ENCODE measurements around the gene BAIAP2L1. TPM values are rescaled to one million over a fixed set of nuclear protein-coding genes. Genes with fewer than 3 reads are reported as not detected.
"Not testable (repeated sequence)": the region's sequence is repeated elsewhere in the genome, so short reads cannot be mapped to it uniquely, and the experiment has no call there.

Gene BAIAP2L1
- total and polyA plus RNA-seq, 2 experiments from 2014 or later = 24.1 to 38.3 TPM

GRCh38 chr7:98385532-98385931 is 15.4 kb downstream of the BAIAP2L1 start:
- not testable (repeated sequence) for H3K9me3 Mint-ChIP-seq

GRCh38 chr7:98378210-98378819 is 22.6 kb downstream of the BAIAP2L1 start:
- no peak for TF ChIP-seq STAT1 (IDR thresholded peaks at IDR 0.05; ENCODE audit: unreplicated experiment)
- no peak for TF ChIP-seq EZH2 (IDR thresholded peaks at IDR 0.05; ENCODE audit: low read depth, unreplicated experiment)
- H3K9me3 Mint-ChIP-seq = no peaks in the 10 kb centered on the region; the same call in 1 of the 3 replicates
- peaks cover 7% of the 10 kb centered on the region for H3K27me3 Mint-ChIP-seq (ENCODE audit: insufficient read depth, low read depth, poor library complexity)
- Histone ChIP-seq H3K27me3 (ENCODE audit: insufficient read depth) (no peaks in the 10 kb centered on the region), H4K20me1 (replicated peaks; ENCODE audit: insufficient read depth) (peaks cover 43% of the 10 kb centered on the region), H3K36me3 (ENCODE audit: insufficient read depth) (no peaks in the 10 kb centered on the region), H3K27ac (ENCODE audit: low read depth) (no peak overlapping the region), H3K9me2 (ENCODE audit: insufficient read depth) (no peaks in the 10 kb centered on the region), H3K4me2 (no peak overlapping the region), H3K4me3 (no peak overlapping the region), H3F3A (replicated peaks; ENCODE audit: low read depth) (no peaks in the 10 kb centered on the region), H2AFZ (no peak overlapping the region), H3K79me2 (replicated peaks; ENCODE audit: insufficient read depth) (peaks cover 97% of the 10 kb centered on the region), H3K4me1 (ENCODE audit: insufficient read depth) (no peaks in the 10 kb centered on the region)
- no peaks in the 10 kb centered on the region for H3K4me1 Mint-ChIP-seq
- H3K36me3 Mint-ChIP-seq (ENCODE audit: low read depth) = peaks cover 20% of the 10 kb centered on the region; the same call in 2 of the 3 replicates
- H3K27ac Mint-ChIP-seq = no peak overlapping the region
- H3K4me3 Mint-ChIP-seq = no peak overlapping the region
- DNase-seq (ENCODE audit: low spot score) = no peak
- ATAC-seq = no peak

More at GRCh38 chr7:98385532-98385931, 15.4 kb downstream of the BAIAP2L1 start:
- not testable (repeated sequence) for H3K27ac ChIP-seq (ENCODE audit: low read depth); H3K27me3 Mint-ChIP-seq (ENCODE audit: insufficient read depth, low read depth, poor library complexity); ATAC-seq; H2AFZ ChIP-seq; H3K27ac Mint-ChIP-seq; H3K4me3 Mint-ChIP-seq; H3K4me2 ChIP-seq; H3K4me3 ChIP-seq; H3K27me3 ChIP-seq (ENCODE audit: insufficient read depth); H3K4me1 Mint-ChIP-seq; H3F3A ChIP-seq (replicated peaks; ENCODE audit: low read depth); H3K36me3 ChIP-seq (ENCODE audit: insufficient read depth); H3K9me2 ChIP-seq (ENCODE audit: insufficient read depth); DNase-seq (ENCODE audit: low spot score); H3K4me1 ChIP-seq (ENCODE audit: insufficient read depth)
- peaks cover 13% of the 10 kb centered on the region; the same call in 1 of the 3 replicates for H3K36me3 Mint-ChIP-seq (ENCODE audit: low read depth)
- peaks cover 37% of the 10 kb centered on the region for H4K20me1 ChIP-seq (replicated peaks; ENCODE audit: insufficient read depth)
- H3K79me2 ChIP-seq (replicated peaks; ENCODE audit: insufficient read depth) = peaks cover 81% of the 10 kb centered on the region

DNA sequence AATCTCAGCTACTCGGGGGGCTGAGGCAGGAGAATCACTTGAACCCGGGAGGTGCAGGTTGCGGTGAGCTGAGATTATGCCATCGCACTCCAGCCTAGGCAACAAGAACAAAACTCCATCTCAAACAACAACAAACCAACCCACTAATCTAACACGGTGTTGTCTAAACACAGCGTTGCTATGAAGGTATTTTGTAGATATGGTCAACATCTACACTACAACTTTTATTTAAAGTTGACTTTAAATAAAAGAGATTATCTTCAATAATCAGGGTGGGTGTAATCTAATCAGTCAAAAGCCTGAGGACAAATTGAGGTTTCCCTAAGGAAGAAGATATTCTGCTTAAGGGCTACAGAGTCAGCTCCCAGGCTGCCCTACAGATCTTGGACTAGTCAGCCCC is 24.2 kb downstream of the BAIAP2L1 start:
- H3K27ac ChIP-seq (ENCODE audit: low read depth) = no peak overlapping the region
- peaks cover 88% of the 10 kb centered on the region for H3K79me2 ChIP-seq (replicated peaks; ENCODE audit: insufficient read depth)
- Mint-ChIP-seq H3K36me3 (ENCODE audit: low read depth) (peaks cover 22% of the 10 kb centered on the region; the same call in 2 of the 3 replicates), H3K27ac (no peak overlapping the region), H3K4me3 (no peak overlapping the region), H3K4me1 (no peaks in the 10 kb centered on the region), H3K27me3 (ENCODE audit: insufficient read depth, low read depth, poor library complexity) (peaks cover 6% of the 10 kb centered on the region), H3K9me3 (no peaks in the 10 kb centered on the region; the same call in 1 of the 3 replicates)
- H3K4me1 ChIP-seq (ENCODE audit: insufficient read depth) = no peaks in the 10 kb centered on the region
- H2AFZ ChIP-seq = no peak overlapping the region
- H4K20me1 ChIP-seq (replicated peaks; ENCODE audit: insufficient read depth) = peaks cover 39% of the 10 kb centered on the region
- no peaks in the 10 kb centered on the region for H3K27me3 ChIP-seq (ENCODE audit: insufficient read depth)
- H3F3A ChIP-seq (replicated peaks; ENCODE audit: low read depth) = no peaks in the 10 kb centered on the region
- no peak overlapping the region for H3K4me2 ChIP-seq
- H3K36me3 ChIP-seq (ENCODE audit: insufficient read depth) = no peaks in the 10 kb centered on the region
- no peaks in the 10 kb centered on the region for H3K9me2 ChIP-seq (ENCODE audit: insufficient read depth)
- ATAC-seq = no peak
- no peak for DNase-seq (ENCODE audit: low spot score)
- H3K4me3 ChIP-seq = no peak overlapping the region
- TF ChIP-seq ZNF331 (CRISPR knock-in tag; IDR thresholded peaks at IDR 0.05; ENCODE audit: low read depth) = no peak
- no peak for TF ChIP-seq JUNB (IDR thresholded peaks at IDR 0.05; ENCODE audit: unreplicated experiment)
- no peak for TF ChIP-seq REST (IDR thresholded peaks at IDR 0.05; ENCODE audit: unreplicated experiment)
- no peak for TF ChIP-seq NANOG (IDR thresholded peaks at IDR 0.05; ENCODE audit: borderline replicate concordance)
- TF ChIP-seq EZH2 (IDR thresholded peaks at IDR 0.05; ENCODE audit: low read depth, unreplicated experiment) = no peak
- no peak for TF ChIP-seq CTCF (conservative IDR thresholded peaks at IDR 0.05; ENCODE audit: low read depth in 2 of 2)
- TF ChIP-seq STAT1 (IDR thresholded peaks at IDR 0.05; ENCODE audit: unreplicated experiment) = no peak
- TF ChIP-seq POLR2AphosphoS5 (IDR thresholded peaks at IDR 0.05; ENCODE audit: low read depth) = no peak
- TF ChIP-seq EZH2phosphoT487 (IDR thresholded peaks at IDR 0.05; ENCODE audit: unreplicated experiment) = no peak

Data from GM23338 (cell line).